Type B pancreatic cell (in vitro differentiated cells): ENCODE data around the gene FIBP. TPM values are rescaled to one million over a fixed set of nuclear protein-coding genes. Genes with fewer than 3 reads are reported as not detected.
"Not testable (repeated sequence)": the region's sequence is repeated elsewhere in the genome, so short reads cannot be mapped to it uniquely, and the experiment has no call there.

ENCODE experiments used
- DNase-seq: peaks from one replicate; pipeline ENCODE4 v3.0.0; 2021; ENCODE audit warnings: mixed read lengths; ENCODE audit not compliant: unreplicated experiment; ENCODE audit errors: extremely low spot score
- H3K27ac Mint-ChIP-seq: 2 replicates; pipeline ENCODE4 v1.8.0; 2021; ENCODE audit warnings: mild to moderate bottlenecking, mixed read lengths
- H3K27me3 Mint-ChIP-seq: 2 replicates; pipeline ENCODE4 v1.8.0; 2021; ENCODE audit warnings: mixed read lengths
- H3K36me3 Mint-ChIP-seq: 2 replicates; pipeline ENCODE4 v1.8.0; 2021; ENCODE audit warnings: mixed read lengths
- H3K4me1 Mint-ChIP-seq: one replicate; pipeline ENCODE4 v1.8.0; 2021; ENCODE audit warnings: mixed read lengths; ENCODE audit not compliant: unreplicated experiment
- H3K4me3 Mint-ChIP-seq: 2 replicates; pipeline ENCODE4 v1.8.0; 2021; ENCODE audit warnings: mild to moderate bottlenecking, mixed read lengths
- H3K9me3 Mint-ChIP-seq: 2 replicates; pipeline ENCODE4 v1.8.0; 2021; ENCODE audit warnings: mixed read lengths
- total RNA-seq: library from RNA; stranded (reverse); gene quantifications from 2 replicates; pipeline ENCODE4 v1.2.1, GENCODE V29; 2021; ENCODE audit warnings: low replicate concordance
- TF ChIP-seq, protein P1 (sequence below): fragments of 200-600 bp; sonication (generic); conservative IDR thresholded peaks from 2 replicates; pipeline ENCODE4 v1.5.0; 2021; ENCODE audit warnings: antibody characterized with exemption, mild to moderate bottlenecking

The FIBP gene
- total RNA-seq, 1 donor from 2014 or later, result 74.7 TPM

DNA sequence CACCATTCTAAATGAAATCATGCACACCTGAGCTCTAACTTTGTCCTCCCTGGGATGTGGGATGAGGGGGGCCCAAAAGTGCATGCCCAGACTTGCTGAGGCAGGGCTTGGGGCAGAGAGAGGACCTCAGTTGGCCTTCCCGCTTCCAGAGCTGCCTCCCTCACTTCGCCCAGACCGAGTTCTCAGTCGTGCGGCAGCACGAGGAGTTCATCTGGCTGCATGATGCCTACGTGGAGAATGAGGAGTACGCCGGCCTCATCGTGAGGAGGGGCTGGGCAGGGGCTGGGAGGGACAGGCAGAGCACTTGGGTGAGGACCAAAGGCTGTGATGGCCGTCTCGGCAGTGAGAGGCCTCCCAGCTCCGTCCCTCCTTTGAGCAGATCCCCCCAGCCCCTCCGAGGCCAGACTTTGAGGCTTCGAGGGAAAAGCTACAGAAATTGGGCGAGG, 38.5 kb downstream of the FIBP start:
- TF ChIP-seq, protein P1, sequence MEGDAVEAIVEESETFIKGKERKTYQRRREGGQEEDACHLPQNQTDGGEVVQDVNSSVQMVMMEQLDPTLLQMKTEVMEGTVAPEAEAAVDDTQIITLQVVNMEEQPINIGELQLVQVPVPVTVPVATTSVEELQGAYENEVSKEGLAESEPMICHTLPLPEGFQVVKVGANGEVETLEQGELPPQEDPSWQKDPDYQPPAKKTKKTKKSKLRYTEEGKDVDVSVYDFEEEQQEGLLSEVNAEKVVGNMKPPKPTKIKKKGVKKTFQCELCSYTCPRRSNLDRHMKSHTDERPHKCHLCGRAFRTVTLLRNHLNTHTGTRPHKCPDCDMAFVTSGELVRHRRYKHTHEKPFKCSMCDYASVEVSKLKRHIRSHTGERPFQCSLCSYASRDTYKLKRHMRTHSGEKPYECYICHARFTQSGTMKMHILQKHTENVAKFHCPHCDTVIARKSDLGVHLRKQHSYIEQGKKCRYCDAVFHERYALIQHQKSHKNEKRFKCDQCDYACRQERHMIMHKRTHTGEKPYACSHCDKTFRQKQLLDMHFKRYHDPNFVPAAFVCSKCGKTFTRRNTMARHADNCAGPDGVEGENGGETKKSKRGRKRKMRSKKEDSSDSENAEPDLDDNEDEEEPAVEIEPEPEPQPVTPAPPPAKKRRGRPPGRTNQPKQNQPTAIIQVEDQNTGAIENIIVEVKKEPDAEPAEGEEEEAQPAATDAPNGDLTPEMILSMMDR, result no peak
- DNase-seq, result no peak
- H3K4me3 Mint-ChIP-seq, result no peak overlapping the region
- H3K9me3 Mint-ChIP-seq, result no peaks in the 10 kb centered on the region
- H3K4me1 Mint-ChIP-seq, result peaks cover 9% of the 10 kb centered on the region
- H3K27me3 Mint-ChIP-seq, result peaks cover 6% of the 10 kb centered on the region
- peak overlapping the region; percentile 61 for H3K27ac Mint-ChIP-seq
- peaks cover 26% of the 10 kb centered on the region for H3K36me3 Mint-ChIP-seq

DNA sequence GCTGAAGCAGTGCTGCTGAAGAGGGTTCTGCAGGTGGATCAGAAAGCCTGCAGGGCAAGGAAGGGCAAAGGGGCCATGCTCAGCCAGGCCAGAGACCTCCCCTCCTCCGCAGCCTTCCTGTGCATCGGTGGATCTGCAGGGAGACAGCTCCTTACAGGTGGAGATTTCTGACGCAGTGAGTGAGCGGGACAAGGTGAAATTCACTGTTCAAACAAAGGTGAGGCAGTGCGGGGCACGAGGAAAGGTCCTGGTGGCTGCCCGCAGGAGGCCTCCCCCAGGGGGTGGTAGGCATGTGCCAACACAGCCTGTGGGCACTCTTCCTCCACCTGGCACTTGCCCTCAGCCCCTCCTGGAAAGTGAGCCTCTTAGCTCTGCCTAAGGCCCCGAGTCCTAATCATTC, 38.9 kb downstream of the FIBP start:
- no peak for DNase-seq
- TF ChIP-seq, protein P1, result no peak
- Mint-ChIP-seq H3K27me3 (peaks cover 6% of the 10 kb centered on the region), H3K4me3 (no peak overlapping the region), H3K4me1 (peaks cover 5% of the 10 kb centered on the region), H3K9me3 (no peaks in the 10 kb centered on the region), H3K27ac (peak overlapping the region; percentile 61), H3K36me3 (peaks cover 22% of the 10 kb centered on the region)

DNA sequence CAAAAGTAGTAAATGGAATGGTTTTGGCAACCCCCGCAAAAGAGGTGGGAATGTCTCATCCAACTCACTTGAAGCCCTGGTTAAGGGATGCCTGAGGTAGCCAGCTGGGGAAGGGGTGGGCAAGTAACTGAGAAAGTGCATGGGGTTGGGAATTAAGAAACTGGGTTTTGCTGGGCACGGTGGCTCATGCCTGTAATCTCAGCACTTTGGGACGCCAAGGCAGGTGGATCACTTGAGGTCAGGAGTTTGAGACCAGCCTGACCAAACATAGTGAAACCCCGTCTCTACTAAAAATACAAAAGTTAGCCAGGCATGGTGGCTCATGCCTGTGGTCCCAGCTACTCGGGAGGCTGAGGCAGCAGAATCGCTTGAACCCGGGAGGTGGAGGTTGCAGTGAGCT, 39.6 kb downstream of the FIBP start:
- Mint-ChIP-seq H3K27ac (peak overlapping the region; percentile 50), H3K36me3 (peaks cover 15% of the 10 kb centered on the region)
- not testable (repeated sequence) for DNase-seq, H3K9me3 Mint-ChIP-seq, H3K27me3 Mint-ChIP-seq, H3K4me1 Mint-ChIP-seq, H3K4me3 Mint-ChIP-seq

DNA sequence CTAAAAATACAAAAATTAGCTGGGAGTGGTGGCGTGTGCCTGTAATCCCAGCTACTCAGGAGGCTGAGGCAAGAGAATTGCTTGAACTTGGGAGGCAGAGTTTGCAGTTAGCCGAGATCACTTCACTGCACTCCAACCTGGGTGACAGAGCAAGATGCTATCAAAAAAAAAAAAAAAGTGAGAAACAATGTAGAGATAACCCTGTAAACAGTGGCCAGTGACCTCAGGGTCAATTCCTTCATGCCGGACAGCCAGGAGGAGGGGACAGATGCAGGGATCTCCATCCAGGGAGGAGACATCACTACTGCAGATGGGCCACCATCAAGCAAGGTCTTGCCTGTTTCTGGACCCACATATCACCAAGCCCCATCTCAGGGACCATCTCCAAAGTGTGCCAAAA, 40.5 kb downstream of the FIBP start:
- peaks cover 6% of the 10 kb centered on the region for H3K27me3 Mint-ChIP-seq
- peaks cover 10% of the 10 kb centered on the region for H3K4me1 Mint-ChIP-seq
- H3K9me3 Mint-ChIP-seq, result no peaks in the 10 kb centered on the region
- DNase-seq, result no peak
- H3K36me3 Mint-ChIP-seq, result peaks cover 10% of the 10 kb centered on the region
- H3K4me3 Mint-ChIP-seq, result no peak overlapping the region
- H3K27ac Mint-ChIP-seq, result peak overlapping the region; percentile 50
- TF ChIP-seq, protein P1, result no peak

DNA sequence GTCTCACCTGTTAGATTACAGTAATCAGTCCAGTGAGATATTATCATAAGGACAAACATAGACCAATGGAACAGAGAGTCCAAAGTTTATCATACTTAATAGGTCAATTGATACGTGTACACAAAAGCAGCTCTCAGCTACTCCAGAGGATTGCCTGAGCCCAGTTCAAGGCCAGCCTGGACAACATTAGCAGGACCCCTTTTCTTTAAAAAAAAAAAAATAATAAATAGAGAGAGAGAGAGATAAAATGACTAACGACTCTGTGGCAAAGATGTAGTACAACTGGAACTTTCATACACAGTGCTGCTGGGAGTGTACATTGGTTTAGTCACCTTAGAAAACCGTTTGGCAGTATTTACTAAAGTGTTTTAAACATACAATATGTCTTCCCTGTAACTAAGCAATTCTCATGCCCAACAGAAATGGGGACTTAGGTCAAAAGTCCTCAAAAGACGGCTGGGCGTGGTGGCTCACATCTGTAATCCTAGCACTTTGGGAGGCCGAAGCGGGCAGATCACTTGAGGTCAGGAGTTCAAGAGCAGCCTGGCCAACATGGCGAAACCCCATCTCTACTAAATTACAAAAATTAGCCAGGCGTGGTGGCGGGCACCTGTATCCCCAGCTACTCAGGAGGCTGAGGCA, 43.9 kb downstream of the FIBP start:
- H3K27me3 Mint-ChIP-seq, result peaks cover 3% of the 10 kb centered on the region
- peaks cover 6% of the 10 kb centered on the region for H3K4me1 Mint-ChIP-seq
- no peaks in the 10 kb centered on the region for H3K9me3 Mint-ChIP-seq
- H3K4me3 Mint-ChIP-seq, result peak overlapping the region; percentile 62
- H3K27ac Mint-ChIP-seq, result peak overlapping the region; percentile 91
- TF ChIP-seq, protein P1, result no peak
- no peaks in the 10 kb centered on the region for H3K36me3 Mint-ChIP-seq
- DNase-seq, result no peak

DNA sequence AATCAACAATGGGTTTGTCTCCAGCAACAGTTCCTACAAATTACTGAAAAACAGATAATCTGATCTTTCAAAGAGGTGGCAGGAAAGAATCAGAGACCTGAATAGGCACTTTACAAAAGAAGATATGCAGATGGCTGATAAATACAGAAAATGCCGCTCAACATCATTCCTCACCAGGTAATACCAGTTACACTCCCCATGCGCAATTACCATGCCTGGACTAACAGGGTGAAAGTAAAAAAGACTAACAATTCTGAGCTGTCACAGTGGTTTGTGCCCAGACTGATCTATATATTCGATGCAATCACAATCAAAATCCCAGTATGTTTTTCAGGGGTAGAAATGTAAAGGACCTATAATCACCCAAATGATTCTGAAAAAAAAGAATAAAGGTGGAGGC, 44.5 kb downstream of the FIBP start:
- H3K27ac Mint-ChIP-seq, result peak overlapping the region; percentile 91
- TF ChIP-seq, protein P1, result no peak
- H3K4me3 Mint-ChIP-seq, result peak overlapping the region; percentile 52
- H3K36me3 Mint-ChIP-seq, result no peaks in the 10 kb centered on the region
- no peak for DNase-seq
- peaks cover 6% of the 10 kb centered on the region for H3K4me1 Mint-ChIP-seq
- H3K9me3 Mint-ChIP-seq, result no peaks in the 10 kb centered on the region
- H3K27me3 Mint-ChIP-seq, result peaks cover 3% of the 10 kb centered on the region
